GM12875 (cell line): ENCODE measurements around the gene SETBP1.

Source experiments
- H3K4me3 ChIP-seq: one replicate; pipeline ENCODE4 v1.5.1; 2011; ENCODE audit warnings: low read depth, low read length, control low read depth
- TF ChIP-seq, protein P1 (sequence below): IDR thresholded peaks from 2 replicates; pipeline ENCODE4 v1.5.1; 2011; ENCODE audit warnings: low read depth, mild to moderate bottlenecking, control low read depth, inconsistent platforms, low read length, moderate library complexity, borderline replicate concordance; ENCODE audit not compliant: insufficient read depth

SETBP1 gene

DNA sequence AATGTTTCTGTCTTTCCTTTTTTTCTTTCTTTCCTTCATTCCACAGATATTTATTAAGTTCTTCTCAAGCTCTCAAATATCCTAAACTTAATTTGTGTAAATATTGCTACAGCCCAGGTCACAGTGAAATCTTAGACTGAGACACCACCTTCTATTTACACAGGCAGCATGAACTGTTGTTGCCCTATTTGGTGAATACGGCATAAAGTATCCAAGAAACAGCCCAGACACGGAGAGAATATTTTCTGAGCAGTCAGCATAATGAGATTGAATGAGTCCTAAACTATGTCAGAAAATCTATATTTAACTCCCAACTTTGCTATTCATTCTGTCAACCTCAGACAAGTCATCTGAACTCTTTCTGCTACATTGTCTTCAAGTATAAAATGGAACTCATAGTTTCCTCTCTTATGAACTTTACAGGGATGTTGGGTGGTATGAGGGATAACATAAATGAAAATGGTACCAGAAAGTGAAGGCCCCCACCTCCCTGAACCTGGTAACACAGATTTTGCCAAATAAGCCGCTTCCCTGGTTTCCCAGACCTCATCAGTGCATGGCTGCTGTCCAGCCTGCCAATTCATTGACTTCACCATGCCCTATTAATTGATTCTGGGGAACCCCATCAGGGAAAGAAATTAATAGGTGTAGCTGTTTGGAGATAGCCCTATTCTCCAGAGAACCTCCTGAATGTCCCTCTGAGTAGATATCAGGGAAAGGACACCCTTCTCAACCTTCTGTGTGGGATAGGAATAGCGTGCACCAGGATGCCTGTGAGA is 235.9 kb downstream of the SETBP1 start:
- TF ChIP-seq, protein P1, sequence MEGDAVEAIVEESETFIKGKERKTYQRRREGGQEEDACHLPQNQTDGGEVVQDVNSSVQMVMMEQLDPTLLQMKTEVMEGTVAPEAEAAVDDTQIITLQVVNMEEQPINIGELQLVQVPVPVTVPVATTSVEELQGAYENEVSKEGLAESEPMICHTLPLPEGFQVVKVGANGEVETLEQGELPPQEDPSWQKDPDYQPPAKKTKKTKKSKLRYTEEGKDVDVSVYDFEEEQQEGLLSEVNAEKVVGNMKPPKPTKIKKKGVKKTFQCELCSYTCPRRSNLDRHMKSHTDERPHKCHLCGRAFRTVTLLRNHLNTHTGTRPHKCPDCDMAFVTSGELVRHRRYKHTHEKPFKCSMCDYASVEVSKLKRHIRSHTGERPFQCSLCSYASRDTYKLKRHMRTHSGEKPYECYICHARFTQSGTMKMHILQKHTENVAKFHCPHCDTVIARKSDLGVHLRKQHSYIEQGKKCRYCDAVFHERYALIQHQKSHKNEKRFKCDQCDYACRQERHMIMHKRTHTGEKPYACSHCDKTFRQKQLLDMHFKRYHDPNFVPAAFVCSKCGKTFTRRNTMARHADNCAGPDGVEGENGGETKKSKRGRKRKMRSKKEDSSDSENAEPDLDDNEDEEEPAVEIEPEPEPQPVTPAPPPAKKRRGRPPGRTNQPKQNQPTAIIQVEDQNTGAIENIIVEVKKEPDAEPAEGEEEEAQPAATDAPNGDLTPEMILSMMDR: no peak
- H3K4me3 ChIP-seq: no peak overlapping the region

- TF ChIP-seq, protein P1: no peak
- H3K4me3 ChIP-seq: no peak overlapping the region
Measured at GRCh38 chr18:44917216-44918141, 236.8 kb downstream of the SETBP1 start.

- TF ChIP-seq, protein P1: no peak
- H3K4me3 ChIP-seq: no peak overlapping the region
Measured at GRCh38 chr18:44918142-44918476, 237.4 kb downstream of the SETBP1 start.

DNA sequence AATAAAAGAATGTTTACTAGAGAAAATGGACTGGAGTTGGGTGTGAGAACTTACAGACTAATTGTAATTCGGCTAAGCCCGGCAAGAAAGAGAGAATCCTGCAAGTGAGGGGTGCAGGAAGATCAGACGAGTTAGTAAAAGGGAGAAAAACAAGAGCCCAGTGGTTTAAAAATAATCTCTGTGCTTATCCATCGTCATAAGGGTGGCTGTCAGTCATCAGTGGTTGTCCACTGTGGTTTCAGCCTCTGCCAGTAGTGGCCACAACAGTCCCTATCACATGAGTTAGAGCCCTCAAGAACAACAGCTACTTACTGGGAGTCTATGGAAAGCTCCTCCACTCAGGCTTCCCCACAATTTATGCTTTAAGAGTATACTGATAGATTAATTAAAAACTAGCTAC is 239.8 kb downstream of the SETBP1 start:
- TF ChIP-seq, protein P1: no peak
- H3K4me3 ChIP-seq: no peak overlapping the region

- TF ChIP-seq, protein P1: no peak
- H3K4me3 ChIP-seq: no peak overlapping the region
Measured at GRCh38 chr18:44921974-44922373, 241.3 kb downstream of the SETBP1 start.

DNA sequence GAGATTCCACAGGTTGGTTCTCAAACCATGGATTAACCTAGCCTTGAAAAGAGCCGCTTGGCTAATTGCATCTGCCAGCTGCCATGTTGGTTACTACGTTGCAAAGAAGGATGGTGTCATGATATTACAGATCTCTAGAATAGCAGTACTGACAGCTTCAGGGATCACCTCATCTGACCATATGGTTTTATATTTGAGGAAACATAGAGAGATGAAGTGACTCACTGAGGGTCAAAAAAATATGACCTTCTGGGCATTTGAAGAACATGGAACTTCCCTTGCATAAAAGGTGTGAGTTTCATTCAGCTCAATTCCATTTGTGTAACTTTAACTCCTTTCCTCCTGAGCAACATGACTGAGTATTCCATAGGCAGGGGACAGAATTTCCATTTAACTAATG is 242.3 kb downstream of the SETBP1 start:
- no peak overlapping the region for H3K4me3 ChIP-seq
- TF ChIP-seq, protein P1: no peak
